Epithelial cell of esophagus (primary cell): ENCODE measurements around the gene OSCP1.

Source experiments
- DNase-seq: peaks from one replicate; pipeline ENCODE4 v3.0.0; 2010; ENCODE audit warnings: low read depth
- H3K4me3 ChIP-seq: 2 replicates; pipeline ENCODE4 v1.5.1; 2011; ENCODE audit warnings: mild to moderate bottlenecking, low read length, control low read depth
- CTCF ChIP-seq: IDR thresholded peaks from 2 replicates; pipeline ENCODE4 v1.5.1; 2011; ENCODE audit warnings: low read depth, mild to moderate bottlenecking, low read length, control low read depth, inconsistent platforms; ENCODE audit not compliant: insufficient read depth; ENCODE audit errors: missing control alignments

OSCP1 gene

GRCh38 chr1:36455386-36455785 is 5.1 kb upstream of the OSCP1 start:
- H3K4me3 ChIP-seq, result no peak overlapping the region
- TF ChIP-seq CTCF, result no peak
- DNase-seq, result peak; percentile 83

DNA sequence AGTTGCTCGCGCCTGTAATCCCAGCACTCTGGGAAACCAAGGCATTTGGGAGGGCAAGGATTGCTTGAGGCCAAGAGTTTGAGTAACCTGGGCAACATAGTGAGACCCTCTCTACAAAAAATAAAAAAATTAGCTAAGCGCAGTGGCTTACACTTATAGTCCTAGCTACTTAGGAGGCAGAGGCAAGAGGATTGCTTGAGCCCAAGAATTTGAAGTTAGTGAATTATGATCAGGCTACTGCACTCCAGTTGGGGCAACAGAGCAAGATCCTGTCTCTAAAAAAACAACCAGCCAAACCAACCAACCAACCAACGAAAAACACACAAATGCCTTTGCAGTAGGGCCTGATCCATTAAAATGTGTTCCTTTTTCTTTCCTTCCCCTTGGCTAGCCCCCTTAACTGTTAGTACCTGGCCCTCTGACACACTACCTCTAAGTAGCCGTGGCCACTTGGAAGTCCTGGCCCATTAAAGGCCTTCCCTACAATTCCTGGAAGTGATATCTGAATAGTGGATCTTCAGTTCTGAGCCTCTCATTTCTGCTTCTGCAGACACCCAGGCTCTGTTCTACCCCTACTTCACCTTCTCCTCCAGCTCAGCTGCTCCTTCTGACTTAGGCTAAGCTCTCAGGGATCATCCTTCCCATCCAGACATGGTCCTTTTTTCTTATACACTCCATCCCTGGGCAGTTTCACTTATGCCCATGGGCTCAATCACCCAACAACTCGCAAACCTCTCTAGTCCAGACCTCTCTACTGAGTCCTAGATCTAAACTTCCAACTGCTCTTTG is 3.5 kb upstream of the OSCP1 start:
- TF ChIP-seq CTCF, result no peak
- DNase-seq, result no peak
- H3K4me3 ChIP-seq, result no peak overlapping the region

DNA sequence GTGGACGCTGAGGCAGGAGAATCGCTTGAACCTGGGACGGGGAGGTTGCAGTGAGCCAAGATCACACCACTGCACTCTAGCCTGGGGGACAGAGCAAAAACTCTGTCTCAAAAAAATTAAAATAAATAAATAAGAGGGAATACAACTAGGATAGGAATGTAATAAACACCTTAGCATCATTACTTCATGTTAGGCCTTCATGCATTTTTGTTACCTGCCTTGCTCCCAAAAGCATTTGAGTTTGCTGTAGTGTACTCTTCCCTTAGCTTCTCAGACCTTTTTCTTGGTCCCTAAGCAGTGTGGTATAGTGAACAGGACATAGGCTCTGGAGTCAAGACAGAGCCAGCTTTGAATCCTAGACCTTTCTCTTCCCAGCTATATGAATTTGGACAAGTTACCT is 2.8 kb upstream of the OSCP1 start:
- H3K4me3 ChIP-seq, result no peak overlapping the region
- no peak for TF ChIP-seq CTCF
- DNase-seq, result no peak

DNA sequence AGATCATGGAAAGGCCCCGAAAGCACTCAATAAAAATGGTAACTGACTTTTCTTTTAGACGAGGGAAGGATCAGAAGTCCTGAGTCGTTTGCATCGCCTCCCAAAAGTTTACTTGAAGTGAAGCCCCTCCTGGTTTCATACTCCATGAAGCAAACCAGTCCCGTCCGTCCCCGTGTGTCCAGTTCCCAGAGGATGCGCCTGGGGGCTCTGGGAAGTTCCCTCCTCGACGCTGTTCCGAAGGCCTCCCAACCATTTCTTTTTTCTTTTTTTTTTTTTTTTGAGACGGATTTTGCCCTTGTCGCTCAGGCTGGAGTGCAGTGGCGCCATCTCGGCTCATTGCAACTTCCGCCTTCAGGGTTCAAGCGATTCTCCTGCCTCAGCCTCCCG is 661 bp upstream of the OSCP1 start:
- DNase-seq, result no peak
- no peak for TF ChIP-seq CTCF
- peak overlapping the region; percentile 76 for H3K4me3 ChIP-seq

- DNase-seq, result peak; percentile 75
- H3K4me3 ChIP-seq, result no peak overlapping the region
- peak; percentile 14 for TF ChIP-seq CTCF
Observed at GRCh38 chr1:36448530-36449056, 1.7 kb downstream of the OSCP1 start.

- H3K4me3 ChIP-seq, result no peak overlapping the region
- TF ChIP-seq CTCF, result no peak
- DNase-seq, result no peak
Observed at GRCh38 chr1:36447450-36447849, 2.8 kb downstream of the OSCP1 start.

- no peak for DNase-seq
- no peak overlapping the region for H3K4me3 ChIP-seq
- TF ChIP-seq CTCF, result no peak
Observed at GRCh38 chr1:36446746-36447145, 3.5 kb downstream of the OSCP1 start.
